GM21367 (cell line): ENCODE measurements around the gene MAML3.

Experiments
- ATAC-seq: cut with Tn5 transposase; IDR thresholded peaks from one replicate; pipeline ENCODE4 v1.9.1; 2021; ENCODE audit not compliant: unreplicated experiment

Gene MAML3

GRCh38 chr4:140048419-140048995 lies 105.5 kb downstream of the MAML3 start:
- ATAC-seq, result no peak

GRCh38 chr4:140047786-140048185 lies 106.2 kb downstream of the MAML3 start:
- ATAC-seq, result no peak

- ATAC-seq, result no peak
These were observed 106.9 kb downstream of the MAML3 start for GRCh38 chr4:140047017-140047640.

- ATAC-seq, result no peak
These were observed 107.4 kb downstream of the MAML3 start for GRCh38 chr4:140046543-140046942.

- ATAC-seq, result no peak
These were observed 108.0 kb downstream of the MAML3 start for GRCh38 chr4:140046016-140046415.

- ATAC-seq, result no peak
These were observed 109.6 kb downstream of the MAML3 start for GRCh38 chr4:140044337-140044902.

- ATAC-seq, result no peak
These were observed 111.3 kb downstream of the MAML3 start for GRCh38 chr4:140042634-140043033.

- no peak for ATAC-seq
These were observed 115.9 kb downstream of the MAML3 start for GRCh38 chr4:140038031-140038533.

GRCh38 chr4:140037353-140038030 lies 116.5 kb downstream of the MAML3 start:
- ATAC-seq, result no peak

- no peak for ATAC-seq
These were observed 122.3 kb downstream of the MAML3 start for GRCh38 chr4:140031706-140032105.

GRCh38 chr4:140031061-140031460 lies 122.9 kb downstream of the MAML3 start:
- ATAC-seq, result no peak

- ATAC-seq, result no peak
These were observed 125.1 kb downstream of the MAML3 start for GRCh38 chr4:140028676-140029517.

GRCh38 chr4:140028101-140028500 lies 125.9 kb downstream of the MAML3 start:
- no peak for ATAC-seq

- ATAC-seq, result no peak
These were observed 126.9 kb downstream of the MAML3 start for GRCh38 chr4:140027101-140027500.

GRCh38 chr4:140025470-140025869 lies 128.5 kb downstream of the MAML3 start:
- ATAC-seq, result no peak

GRCh38 chr4:140020457-140021361 lies 133.3 kb downstream of the MAML3 start:
- ATAC-seq, result no peak

GRCh38 chr4:140019619-140020347 lies 134.2 kb downstream of the MAML3 start:
- no peak for ATAC-seq

- ATAC-seq, result no peak
These were observed 134.9 kb downstream of the MAML3 start for GRCh38 chr4:140018931-140019618.

- no peak for ATAC-seq
These were observed 139.7 kb downstream of the MAML3 start for GRCh38 chr4:140014284-140014683.
